Fibroblast of gingiva (primary cell): ENCODE measurements around the gene BMP3.
"Not testable (repeated sequence)": the region's sequence is repeated elsewhere in the genome, so short reads cannot be mapped to it uniquely, and the experiment has no call there.

ENCODE experiments used
- DNase-seq: peaks from one replicate; pipeline ENCODE4 v3.0.0-alpha.2; 2011; ENCODE audit warnings: low read depth

The BMP3 gene, protein sequence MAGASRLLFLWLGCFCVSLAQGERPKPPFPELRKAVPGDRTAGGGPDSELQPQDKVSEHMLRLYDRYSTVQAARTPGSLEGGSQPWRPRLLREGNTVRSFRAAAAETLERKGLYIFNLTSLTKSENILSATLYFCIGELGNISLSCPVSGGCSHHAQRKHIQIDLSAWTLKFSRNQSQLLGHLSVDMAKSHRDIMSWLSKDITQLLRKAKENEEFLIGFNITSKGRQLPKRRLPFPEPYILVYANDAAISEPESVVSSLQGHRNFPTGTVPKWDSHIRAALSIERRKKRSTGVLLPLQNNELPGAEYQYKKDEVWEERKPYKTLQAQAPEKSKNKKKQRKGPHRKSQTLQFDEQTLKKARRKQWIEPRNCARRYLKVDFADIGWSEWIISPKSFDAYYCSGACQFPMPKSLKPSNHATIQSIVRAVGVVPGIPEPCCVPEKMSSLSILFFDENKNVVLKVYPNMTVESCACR

DNA sequence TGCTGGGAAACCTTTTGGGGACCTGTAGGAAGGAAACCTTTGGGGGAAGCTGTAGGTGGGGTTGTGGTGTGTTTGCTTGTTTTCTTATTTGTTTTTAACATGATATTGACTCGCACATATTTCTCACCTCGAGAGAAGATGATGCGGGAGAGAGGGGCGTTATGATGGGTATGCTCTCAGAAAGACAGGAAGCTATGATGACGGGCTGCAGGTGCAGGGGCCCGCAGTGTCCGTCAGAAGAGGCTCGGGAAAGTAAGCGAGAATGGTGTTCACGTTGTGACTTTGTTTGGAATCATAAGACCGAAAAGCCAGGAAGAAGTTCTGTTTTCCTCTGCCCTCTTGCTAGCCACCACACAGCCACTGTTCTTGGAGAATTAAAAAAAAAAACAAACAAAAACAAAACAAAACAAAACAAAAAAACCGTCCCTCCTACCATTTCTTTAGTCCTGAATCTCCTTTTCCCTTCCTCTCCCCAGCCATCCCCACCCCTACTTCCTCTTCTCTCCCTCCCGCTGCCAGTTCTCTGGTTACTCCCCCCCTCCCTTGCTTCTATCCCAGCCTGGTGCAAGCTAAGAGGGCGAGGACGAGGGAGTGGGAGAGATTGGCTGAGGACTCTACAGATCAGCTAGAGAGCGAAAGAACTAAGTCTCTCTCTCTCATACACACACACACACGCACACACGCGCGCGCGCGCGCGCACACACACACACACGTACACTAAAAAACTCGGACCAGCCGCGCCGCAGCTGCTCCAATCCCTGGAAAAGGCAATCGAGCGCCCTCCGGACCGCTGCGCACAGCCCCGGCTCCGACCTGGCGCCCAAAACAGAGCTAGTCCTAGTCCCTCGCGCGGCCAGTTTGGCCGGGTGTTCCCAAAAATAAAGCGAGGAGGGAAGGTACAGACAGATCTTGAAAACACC is at the start of gene BMP3:
Gene BMP3, plus strand, starts transcription at position 648 of the 920 bp plus-strand sequence. CDS start 577 bp downstream, outside the sequence.
- DNase-seq = peak; percentile 33

DNA sequence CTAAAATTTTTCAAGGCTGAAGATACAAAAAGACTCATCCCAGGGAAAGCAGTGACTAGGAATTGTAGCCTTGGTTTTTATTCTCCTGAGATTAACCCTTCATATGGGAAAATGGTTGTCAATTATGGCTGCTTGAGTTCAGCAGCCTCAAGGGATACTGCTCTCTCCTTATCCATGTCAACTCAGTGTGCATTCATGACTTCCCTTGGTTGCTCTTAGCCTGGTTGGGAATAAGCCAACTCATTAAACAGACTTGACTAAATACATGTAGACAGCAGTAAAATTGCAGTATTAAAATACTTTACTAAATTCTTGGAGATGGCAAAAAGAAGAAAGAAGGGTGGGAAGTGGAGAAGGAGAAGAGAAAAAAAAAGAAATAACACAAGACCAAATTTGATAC is 44.5 kb upstream of the BMP3 start:
- no peak for DNase-seq

DNA sequence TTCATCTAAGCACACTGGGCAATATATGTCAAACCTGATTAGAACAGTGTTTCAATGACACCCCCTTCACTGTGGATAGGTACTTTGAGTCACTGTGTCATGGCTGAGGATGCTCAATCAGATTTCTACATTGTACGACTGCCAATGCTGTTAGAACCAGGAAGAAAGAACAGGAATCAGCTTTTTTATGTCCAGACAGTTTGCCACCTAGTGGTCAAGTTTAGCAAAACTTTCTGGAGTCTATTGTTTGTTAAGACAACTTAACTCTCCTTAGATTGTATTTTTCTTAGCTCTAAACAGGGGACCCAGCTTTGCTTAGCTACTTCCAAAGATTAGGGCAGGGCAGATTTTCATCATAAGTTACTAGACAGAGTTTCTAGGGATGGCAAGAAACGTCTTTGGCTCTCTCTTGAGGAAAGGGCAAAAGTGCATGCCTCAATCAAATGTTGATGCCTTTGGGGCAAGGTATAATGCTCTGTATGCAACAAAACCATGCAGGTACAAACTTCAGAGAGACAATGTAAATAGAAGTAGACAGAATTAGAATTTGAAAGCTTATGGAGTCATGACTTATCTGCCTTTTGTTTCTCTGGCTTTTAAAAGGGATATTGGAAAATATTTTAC is 40.5 kb upstream of the BMP3 start:
- DNase-seq = peak; percentile 62

DNA sequence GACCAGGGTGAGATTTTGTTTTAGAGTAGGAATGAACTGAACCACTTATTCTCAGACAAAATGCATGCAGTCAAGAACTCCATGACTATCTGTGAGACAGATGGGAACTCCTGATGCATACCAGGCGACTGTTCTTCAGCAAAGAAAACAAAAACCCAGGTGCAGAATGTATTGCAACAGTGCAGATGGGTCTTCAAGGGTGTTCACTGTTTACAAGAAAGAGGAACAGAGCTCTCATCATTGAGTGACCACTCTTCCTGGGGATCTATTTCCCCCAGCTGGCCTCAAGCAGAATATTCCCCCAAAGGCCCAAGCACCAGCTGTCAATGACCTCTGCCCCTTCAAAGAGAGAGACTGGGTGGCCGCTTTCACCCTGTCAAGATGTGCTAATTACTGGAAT is 39.7 kb upstream of the BMP3 start:
- no peak for DNase-seq

DNA sequence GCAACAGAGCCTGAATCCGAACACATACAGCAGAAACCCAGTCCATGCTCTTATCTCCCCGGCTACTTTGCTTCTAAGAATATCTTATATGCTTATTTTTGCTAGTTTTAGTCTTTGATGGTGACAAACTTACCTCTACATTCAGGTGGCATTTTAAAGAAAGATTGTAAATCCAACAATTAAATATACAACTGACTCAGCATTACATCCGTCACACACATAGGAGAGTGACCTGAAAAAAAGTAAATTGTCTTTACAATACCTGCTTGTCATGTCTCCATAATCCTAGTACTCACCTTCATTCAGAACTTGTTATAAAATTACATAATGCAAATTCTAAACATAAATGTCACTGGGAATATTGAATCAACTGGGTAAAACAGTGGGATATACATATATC is 30.6 kb upstream of the BMP3 start:
- no peak for DNase-seq

DNA sequence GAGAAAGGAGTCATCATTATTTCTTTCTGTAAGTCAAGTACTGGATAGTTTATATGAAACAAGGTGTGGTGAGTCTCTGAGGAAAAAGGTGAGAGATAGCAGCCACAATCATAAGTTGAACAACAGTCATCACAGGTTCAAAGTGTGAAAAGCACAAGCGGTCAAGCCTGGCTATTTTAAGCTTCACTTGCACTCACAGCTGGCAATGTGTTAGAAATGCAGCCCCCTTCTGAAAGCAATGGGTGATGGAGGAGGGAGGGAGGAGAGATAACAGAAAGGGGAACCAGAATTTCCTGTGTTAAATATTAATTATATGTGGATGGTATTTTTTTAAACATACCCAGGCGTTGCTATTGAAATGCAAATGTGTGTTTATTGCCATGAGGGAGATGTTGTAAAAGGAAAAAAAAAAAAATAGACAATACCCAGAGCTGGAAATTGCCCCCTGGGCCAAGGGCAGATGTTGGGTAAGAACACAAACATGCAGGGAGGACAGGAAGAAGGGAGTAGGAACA is 26.9 kb upstream of the BMP3 start:
- no peak for DNase-seq

DNA sequence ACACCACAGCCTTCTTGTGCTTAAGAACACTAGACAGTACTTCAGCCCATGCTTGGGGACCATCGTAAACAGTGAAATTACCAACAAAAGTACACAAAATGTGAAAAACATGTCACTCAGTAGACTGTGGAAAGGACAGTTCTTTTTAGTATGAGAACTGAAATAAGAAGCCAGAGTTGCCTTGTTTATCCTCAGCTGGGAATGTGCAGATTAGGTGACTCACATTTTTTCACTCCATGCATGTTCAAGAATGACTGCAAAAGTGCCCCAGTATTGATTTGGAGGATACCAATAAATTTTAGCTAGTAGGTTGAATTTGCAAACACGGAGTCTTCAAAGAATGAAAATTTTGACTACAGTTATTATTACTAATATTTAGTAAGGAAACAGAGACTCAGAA is 23.1 kb upstream of the BMP3 start:
- no peak for DNase-seq

DNA sequence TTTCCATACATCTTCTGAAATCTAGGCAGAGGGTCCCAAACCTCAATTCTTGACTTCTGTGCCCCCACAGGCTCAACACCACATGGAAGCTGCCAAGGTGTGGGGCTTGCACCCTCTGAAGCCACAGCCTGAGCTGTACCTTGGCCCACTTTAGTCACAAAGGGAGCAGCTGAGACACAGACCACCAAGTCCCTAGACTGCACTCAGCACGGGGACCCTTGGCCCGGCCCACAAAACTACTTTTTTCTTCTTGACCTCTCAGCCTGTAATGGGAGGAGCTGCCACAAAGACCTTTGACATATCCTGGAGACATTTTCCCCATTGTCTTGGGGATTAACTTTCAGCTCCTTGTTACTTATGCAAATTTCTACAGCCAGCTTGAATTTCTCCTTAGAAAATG is 13.9 kb upstream of the BMP3 start:
- DNase-seq = not testable (repeated sequence)

DNA sequence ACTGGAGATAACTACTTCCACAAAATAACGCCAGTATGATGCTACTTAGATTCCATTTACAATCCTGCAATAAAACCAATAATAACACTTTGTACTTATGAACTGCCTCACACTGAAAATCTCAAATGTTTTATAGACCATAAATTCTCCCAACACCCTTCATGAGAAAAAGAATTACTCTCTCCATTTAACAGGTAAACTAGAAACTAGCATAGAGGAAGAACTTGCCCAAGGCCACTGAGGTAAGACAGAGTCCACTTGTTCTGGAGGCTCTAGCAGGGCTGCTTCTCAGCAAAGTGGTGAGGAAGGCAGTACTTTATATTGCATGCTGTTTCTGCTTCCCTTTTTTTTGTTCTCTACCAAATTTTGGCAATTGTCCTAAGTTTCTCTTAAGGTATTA is 11.5 kb upstream of the BMP3 start:
- no peak for DNase-seq

DNA sequence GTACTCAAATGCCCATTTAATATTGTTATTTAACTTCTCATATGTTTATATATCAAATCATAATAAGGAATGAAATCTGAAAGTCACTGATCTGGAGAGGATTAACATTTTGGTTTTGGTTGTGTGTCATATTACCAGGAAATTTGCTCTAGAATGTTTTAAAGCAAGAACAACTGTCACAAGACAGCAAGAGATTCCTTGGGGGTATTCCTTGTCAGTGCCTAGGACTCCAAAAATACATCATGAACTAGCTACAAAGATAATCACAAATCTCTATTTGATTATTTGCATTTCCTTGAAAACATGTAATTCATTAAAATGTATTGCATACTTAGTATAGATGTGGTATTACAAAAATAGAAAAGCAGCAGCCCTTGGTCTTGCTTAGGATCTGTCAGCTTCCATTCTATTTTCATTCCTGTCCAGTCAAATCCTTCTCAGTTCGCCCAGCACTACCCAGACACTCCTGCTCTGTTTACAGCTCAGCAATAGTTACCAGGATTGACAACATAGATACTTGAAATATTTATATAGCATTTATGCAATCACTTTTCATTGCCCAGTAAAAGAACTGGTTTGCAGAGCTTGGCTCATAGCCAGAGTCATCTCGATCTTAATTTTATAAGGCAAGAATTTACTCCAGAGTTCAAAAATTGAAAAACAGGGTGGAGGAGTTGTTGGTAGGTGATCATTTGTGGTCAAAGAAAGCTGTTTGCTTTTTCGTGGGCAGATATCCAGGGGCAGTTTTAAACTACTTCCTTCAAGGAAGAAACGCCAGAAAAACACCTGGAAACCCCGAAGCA is 9.2 kb upstream of the BMP3 start:
- no peak for DNase-seq

DNA sequence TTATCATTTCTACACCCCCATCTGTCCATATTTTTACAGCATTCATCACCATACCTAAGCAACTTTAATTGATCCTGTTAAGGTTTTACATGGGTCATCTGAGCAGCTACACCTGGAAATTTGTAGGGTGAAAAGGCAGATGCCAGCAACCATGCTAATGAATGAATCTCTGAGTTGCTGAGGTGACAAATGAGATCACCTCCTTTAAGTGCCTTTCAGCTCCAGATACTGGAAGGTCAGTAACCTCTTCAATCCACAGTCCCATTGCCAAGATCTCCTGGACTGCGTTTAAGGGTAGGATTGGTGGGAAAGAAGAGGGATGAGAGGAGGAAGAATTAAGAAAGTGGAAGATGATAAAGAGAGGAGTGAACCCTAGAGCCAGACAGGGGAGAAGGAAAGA is 8.5 kb upstream of the BMP3 start:
- no peak for DNase-seq

DNA sequence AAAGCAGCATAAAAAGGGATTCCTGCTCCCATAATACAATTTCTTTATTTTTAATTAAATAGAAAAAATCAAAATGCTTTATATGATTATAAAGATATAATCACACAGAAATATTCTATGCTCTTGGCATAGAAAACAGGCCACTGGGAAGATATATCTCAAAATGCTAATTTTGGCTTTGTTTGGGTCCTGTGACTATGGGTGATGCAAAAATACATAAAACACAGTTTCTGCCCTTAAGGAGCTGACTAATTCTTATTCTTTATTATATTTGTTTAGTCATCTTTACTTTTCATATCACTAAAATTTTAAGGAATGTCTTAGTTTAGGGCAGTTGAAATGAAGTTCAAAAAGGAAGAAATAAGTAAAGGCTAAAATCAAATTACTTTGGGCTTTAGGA is 7.0 kb upstream of the BMP3 start:
- no peak for DNase-seq

DNA sequence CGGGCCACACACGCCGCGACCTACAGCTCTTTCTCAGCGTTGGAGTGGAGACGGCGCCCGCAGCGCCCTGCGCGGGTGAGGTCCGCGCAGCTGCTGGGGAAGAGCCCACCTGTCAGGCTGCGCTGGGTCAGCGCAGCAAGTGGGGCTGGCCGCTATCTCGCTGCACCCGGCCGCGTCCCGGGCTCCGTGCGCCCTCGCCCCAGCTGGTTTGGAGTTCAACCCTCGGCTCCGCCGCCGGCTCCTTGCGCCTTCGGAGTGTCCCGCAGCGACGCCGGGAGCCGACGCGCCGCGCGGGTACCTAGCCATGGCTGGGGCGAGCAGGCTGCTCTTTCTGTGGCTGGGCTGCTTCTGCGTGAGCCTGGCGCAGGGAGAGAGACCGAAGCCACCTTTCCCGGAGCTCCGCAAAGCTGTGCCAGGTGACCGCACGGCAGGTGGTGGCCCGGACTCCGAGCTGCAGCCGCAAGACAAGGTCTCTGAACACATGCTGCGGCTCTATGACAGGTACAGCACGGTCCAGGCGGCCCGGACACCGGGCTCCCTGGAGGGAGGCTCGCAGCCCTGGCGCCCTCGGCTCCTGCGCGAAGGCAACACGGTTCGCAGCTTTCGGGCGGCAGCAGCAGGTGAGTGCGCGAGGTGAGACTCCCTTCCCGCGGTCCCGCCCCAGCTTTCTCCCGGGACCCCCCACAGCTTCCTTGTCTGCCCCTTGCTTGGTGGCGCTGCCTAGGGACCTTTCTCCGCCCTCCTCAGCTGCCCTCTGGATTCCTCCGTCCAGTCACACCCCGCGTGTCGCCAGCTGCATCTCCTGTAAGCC is 678 bp downstream of the BMP3 start:
- peak; percentile 9 for DNase-seq

DNA sequence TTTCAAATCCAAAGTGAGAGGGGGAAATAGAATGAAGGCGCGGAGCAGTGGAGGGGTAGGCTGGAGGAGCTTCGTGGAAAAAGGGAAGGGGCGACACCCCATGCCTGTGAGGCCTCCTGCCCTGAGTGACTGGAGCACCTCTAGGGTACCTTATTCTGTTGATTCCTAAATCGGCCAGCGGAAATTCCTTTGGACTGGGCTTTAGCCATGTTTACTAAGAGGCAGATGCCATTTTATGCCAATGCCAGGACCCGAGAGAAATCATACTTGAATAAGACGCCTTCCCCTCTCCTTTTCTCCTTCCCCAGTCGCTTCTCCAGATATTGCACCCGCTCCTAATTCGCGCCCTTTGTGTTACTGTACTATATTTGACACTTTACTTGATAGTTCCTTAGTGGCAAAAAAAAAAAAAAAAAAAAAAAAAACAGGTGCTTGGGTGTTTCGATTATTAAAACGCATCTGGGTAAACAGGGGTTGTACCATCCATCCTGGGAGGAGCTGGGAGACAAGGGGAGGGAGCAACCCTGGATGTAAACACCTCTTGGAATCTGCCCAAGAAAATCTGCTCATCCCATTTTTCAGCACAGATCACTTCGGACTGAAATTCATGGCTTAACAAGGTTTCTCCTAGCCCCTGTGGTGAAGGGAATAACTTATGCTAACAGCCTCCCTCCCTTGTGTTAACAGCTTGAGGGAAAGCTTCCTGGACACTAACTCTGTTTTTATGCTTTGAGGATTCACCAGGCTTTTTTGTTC is 1.5 kb downstream of the BMP3 start:
- no peak for DNase-seq

DNA sequence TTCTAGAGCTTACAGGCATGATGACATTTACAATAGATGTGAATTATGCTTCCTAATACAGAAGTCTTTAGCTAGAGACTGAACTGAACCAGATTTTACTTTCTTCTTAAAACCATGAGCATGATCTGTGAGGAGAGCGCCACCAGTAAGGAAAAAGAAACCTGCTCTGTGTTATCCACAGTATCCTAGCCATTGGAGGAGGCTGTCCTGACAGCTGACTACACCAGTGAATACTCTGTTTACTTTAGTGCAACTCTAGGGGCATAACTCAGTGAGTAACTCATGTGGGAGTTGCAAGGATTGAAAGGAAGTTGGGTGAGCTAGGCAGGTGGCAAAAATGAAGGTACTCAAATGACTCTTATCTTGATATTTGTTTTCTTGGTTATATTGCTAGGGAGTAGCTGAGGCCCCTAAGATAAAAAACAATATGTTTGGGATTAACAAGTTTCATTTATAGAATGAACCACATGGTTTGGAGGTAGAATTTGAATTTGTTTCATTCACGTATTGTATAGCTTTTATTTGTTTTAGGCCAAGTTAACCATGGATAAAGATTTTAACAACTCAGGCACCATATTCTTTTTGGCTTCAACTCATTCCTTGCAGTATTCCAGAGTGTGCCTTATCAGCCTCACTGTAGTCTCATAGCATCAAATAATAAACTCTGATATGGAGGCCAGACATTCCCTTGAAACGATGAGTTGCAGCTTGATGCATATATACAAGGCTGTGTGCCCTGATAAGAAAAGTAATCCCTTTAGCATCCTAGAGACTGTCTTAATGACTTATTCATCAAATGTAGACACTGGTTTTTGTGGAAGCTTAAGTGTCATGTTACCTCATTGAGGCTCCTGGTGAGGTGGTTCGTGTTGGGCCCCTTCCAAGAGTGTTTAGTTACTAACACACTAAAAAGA is 2.5 kb downstream of the BMP3 start:
- DNase-seq = no peak

DNA sequence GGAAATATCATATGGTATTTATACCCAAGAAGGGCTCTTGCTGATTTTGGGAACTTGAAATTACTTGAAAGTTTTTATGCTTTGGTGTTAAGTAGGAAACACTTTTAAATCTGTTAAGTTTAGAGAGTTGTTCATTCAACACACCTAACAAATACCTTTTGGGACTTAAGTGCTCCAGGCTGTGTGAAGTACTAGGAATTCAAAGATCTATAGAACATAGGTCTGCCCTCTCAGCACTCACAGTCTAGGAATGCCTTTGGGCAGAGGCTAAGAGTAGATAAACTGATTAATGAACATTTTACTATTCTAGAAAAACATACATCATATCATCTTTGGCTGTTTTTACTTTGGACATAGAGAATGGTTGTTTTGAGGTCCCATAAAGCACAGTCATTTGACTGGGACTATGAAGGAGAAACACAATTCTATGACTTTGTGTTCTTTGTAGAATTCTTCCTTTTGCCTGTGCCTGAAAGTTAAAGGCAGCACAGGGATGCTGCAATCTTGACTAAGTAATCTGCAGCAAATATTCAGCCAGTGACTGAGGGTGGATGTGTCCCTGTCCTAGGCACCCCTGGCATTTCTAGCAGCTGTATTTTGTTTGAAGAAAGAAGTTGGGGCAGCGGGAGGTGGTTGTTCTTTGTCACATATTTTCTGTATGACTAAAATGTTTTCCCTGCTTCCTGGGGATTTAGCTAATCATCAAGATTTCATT is 8.3 kb downstream of the BMP3 start:
- DNase-seq = no peak

DNA sequence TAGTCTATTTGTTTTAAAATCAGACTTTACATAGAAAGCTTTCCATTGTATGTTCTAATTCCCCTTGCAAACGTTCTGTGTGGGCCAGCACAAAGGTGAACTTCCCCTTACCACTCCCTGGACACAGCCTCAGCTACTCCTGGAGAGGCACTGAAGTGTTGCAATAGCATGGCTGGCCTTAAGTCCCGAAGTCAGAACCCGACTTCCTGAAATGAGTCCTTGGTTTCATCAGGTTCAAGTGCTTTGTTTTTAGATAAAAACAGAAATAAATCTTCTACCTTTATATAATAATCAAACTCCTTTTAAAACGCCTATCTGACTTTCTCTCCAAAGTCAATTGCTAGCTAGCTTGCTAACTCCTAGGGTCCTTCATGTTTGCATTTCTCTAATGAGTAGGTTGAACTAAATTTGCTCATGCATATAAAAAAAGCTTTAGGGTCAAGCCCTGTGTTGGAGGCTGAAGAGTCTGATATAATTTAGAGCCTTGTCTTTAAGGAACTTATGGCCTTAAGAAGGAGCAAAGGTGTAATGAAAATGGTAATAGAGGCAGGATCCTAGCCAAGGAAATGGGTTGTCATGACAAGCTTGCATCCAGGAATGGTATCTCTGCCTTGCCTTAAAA is 9.0 kb downstream of the BMP3 start:
- no peak for DNase-seq
